ENCODE data around the gene USH2A.

The USH2A gene, protein sequence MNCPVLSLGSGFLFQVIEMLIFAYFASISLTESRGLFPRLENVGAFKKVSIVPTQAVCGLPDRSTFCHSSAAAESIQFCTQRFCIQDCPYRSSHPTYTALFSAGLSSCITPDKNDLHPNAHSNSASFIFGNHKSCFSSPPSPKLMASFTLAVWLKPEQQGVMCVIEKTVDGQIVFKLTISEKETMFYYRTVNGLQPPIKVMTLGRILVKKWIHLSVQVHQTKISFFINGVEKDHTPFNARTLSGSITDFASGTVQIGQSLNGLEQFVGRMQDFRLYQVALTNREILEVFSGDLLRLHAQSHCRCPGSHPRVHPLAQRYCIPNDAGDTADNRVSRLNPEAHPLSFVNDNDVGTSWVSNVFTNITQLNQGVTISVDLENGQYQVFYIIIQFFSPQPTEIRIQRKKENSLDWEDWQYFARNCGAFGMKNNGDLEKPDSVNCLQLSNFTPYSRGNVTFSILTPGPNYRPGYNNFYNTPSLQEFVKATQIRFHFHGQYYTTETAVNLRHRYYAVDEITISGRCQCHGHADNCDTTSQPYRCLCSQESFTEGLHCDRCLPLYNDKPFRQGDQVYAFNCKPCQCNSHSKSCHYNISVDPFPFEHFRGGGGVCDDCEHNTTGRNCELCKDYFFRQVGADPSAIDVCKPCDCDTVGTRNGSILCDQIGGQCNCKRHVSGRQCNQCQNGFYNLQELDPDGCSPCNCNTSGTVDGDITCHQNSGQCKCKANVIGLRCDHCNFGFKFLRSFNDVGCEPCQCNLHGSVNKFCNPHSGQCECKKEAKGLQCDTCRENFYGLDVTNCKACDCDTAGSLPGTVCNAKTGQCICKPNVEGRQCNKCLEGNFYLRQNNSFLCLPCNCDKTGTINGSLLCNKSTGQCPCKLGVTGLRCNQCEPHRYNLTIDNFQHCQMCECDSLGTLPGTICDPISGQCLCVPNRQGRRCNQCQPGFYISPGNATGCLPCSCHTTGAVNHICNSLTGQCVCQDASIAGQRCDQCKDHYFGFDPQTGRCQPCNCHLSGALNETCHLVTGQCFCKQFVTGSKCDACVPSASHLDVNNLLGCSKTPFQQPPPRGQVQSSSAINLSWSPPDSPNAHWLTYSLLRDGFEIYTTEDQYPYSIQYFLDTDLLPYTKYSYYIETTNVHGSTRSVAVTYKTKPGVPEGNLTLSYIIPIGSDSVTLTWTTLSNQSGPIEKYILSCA (N-terminal part only)

GRCh38 chr1:216422821-216423520 lies at the start of gene USH2A:
Gene USH2A (minus strand): TSS chr1:216423448. CDS start chr1:216422336, 1,112 bp downstream.
- DNase-seq, result no peak

GRCh38 chr1:216466162-216466801 lies 43.0 kb upstream of the USH2A start:
- no peak for DNase-seq

DNA sequence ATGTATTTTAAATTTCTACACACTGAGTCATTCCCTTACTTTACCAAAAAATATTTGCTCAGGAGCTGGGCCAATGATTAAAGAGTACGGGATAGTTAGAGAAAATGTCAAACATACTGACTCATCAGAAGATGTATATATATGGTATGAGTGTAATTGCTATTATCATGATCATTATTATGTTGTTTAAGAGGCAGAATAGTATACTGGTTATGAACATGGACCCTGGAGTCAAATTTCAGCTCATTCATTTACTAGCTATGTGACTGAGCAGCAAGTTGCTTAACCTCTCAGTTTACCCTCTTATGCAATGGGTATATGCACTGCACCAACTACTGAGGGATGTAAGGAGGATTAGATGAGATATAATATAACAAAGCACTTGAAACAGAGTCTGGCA lies 41.2 kb upstream of the USH2A start:
- no peak for DNase-seq

DNA sequence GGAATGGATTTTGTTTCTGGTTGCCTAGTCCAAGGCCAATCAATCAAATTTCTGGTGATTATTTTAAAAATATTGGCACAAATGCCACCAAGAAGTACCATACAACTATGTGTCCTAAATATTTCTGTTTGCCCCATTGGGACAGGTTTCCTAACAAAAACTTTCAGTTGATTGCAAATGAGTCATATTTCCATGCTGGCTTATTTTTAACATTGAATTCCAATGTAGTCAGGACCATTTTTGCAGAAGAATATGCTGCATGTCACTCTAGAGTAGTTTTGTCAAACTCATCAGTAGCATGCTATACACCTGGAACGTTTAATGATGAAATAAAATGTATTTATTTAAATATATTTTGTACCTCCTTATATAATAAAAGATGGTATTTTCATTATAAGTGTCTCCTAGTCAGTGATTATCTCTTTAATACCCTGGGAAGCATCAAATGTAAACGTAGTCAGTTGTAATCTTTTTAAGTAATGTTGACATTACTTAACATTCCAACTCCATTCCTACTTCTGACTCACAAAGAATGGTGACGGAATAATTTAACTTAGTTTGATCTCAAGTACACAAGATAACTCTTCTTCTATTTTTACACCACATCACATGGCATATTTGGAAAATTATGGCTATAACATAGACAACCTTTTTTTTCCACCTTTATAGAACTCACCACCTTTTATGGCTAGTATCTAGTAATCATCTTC lies 39.0 kb upstream of the USH2A start:
- no peak for DNase-seq

GRCh38 chr1:216461466-216461865 lies 38.2 kb upstream of the USH2A start:
- no peak for DNase-seq

- no peak for DNase-seq
Observed at GRCh38 chr1:216459651-216460207, 36.5 kb upstream of the USH2A start.

GRCh38 chr1:216458812-216459211 lies 35.6 kb upstream of the USH2A start:
- DNase-seq, result no peak

DNA sequence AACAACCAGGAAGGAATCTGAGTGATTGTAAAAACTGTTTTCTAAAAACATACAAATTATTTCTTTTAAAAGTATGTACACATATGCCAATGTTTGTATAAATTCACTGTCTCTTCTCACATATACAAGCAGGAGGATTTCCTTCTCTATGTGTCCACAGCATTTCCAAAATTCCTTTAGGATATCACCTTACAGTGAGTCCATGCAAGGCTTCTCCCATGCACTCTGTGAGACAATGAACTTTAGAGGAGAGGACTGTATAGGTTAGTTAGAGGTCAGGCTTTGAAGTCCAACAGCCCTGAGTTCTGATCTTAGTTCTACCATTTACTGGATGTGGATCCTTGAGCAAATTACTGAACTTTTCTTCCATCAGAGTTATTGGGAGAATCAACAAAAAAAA lies 34.1 kb upstream of the USH2A start:
- DNase-seq, result no peak

- no peak for DNase-seq
Observed at GRCh38 chr1:216456682-216457081, 33.4 kb upstream of the USH2A start.

DNA sequence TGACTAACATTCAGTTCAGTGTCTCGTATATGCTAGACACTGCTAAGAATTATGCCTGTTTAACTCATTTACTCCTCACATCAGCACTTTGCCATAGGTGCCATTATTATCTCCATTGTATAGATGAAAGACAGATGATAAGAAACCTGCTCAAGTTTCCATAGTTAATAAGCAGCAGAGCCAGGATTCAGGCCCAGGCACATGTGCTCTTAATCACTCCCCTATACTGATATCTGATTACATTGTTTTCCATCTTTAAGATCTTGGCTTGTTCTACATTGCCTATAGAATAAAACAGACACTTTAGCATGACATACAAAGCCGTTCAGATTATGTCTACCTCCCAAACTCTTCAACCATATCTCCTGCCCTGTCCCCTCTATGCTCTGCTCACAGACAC lies 30.5 kb upstream of the USH2A start:
- DNase-seq, result no peak

DNA sequence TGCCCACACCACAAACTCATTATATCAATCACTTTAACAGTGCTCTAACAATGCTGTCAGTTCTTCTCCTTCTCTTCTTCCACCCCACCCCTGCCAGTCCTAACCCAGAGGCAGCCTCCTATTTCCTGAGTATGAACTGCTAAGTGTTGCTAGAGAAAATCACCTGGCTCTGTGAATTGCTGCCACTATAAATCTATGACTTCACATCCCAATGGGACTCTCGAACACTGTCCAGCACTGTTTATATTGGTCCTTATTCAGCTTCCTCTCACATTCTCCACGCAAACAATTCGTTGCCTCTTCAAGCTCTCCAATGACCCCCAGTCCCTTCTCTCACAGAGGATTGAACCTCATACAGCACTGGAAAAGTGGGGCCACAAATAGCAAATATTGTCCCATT lies 27.0 kb upstream of the USH2A start:
- no peak for DNase-seq

- DNase-seq, result no peak
Observed at GRCh38 chr1:216448011-216448510, 24.8 kb upstream of the USH2A start.

GRCh38 chr1:216437603-216438002 lies 14.4 kb upstream of the USH2A start:
- DNase-seq, result no peak

GRCh38 chr1:216434232-216434631 lies 11.0 kb upstream of the USH2A start:
- no peak for DNase-seq

DNA sequence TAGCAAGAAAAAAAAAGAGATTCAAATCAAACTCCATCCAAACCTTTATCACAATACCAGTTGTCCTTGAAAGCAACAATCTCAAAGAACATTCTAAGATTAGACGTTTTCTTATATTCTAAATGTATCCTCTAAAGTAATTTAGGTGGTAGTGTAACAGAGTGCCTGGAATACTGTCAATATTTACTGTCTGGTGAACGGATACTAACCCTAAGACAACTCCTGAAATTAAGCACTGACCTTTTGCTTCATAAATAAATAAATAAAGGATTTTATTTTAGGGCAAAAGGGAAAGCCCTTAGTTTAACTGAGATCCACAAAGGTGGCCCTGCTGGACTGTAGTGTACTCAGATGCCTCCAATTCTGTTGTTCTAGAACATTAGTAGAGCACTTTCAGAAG lies 9.9 kb upstream of the USH2A start:
- DNase-seq, result no peak

DNA sequence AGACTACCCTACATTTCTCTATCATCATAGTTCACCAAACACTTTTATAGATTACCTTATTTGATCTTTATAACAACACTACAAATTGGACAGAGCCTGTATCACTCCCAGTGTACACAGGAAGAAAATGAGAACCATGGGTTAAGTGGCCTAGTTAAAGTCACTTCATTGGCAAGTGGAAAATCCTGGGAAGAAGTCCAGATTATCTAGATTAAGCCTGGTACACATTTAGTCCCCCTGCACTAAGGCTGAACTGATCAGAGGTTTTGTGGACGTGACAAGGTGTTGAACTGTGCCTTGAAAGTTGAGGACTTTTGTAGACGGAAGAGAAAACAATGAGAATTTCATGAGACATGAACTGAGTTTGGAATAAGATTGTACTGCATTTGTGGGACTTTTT lies 7.5 kb upstream of the USH2A start:
- DNase-seq, result no peak

DNA sequence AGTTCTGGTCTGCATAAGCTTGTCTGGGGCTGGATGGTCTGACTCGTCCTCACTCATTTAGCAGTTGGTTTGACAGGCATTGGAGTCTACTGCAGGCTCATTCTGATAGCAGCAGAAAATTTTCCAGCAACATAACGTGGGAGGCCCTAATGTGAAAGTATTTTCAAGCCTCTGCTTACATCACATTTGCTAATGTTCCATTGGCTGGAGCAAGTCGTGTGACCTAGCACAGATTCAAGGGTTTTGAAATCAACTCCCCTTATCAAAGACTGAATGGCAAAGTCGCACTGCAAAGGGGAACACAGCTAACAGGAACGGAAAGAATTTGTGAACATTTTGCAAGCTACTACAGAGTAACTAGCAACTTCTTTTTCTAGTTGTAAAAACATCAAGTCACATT lies 2.3 kb upstream of the USH2A start:
- no peak for DNase-seq

- DNase-seq, result no peak
Observed at GRCh38 chr1:216420746-216421145, 2.5 kb downstream of the USH2A start.

DNA sequence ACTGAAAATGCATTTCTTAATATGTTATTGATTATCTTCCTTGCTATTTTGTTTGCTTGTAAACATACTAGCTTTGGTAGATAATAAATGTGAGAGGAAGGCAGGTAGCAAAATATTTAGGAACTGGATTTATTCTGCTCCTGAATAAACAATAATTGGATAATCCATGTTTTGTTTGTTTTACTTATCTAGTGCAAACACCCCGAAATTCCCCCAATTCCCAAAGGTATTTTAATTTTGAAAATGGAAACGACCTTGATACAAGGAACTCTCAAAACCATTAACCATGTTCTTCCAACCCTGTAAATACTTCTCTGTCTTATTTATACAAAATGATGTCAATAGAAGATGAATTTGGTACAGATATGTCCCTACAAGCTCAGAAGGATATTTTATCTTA lies 3.0 kb downstream of the USH2A start:
- DNase-seq, result no peak

DNA sequence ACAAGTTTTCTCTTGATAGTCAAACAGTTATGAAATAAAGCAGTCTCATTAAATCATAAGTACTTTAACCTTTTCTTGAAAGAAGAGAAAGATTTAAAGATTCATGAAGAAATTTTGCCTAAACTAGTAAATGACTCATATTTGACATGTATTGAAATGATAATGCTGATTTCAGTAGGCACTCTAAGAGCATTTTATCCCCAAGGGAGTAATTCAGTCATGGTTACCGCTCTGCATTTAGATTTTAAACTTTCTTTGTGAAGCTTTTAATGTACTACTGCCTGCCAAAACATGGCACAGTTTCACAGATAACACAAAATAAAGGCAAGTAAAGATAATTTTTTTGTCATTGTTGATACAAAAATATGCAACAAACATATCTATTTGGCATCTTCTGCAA lies 6.8 kb downstream of the USH2A start:
- no peak for DNase-seq

DNA sequence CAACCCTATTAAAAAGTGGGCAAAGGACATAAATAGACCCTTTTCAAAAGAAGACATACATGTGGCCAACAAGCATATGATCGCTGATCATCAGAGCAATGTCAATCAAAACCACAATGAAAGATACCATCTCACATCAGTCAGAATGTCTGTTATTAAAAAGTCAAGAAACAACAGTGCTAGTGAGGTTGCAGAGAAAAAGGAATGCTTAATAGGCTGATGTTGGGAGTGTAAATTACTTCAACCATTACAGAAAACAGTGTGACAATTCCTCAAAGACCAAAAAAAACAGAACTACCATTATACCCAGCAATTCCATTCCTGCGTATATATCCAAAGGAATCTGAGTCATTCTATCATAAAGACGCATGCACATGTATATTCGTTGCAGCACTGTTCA lies 13.2 kb downstream of the USH2A start:
- DNase-seq, result no peak

Data from stimulated activated CD4-positive, alpha-beta T cell treated with anti-CD3 and anti-CD28 coated beads, Interleukin-15, amount 100 ng/mL, for 24 hours (primary cell).